Medulla oblongata (tissue), 1 donor: Measurements from ENCODE around the gene GALNT3.

Experiments used
- DNase-seq: peaks from one replicate; pipeline ENCODE4 v3.0.0-alpha.2; 2015; ENCODE audit errors: extremely low spot score

Gene GALNT3

DNA sequence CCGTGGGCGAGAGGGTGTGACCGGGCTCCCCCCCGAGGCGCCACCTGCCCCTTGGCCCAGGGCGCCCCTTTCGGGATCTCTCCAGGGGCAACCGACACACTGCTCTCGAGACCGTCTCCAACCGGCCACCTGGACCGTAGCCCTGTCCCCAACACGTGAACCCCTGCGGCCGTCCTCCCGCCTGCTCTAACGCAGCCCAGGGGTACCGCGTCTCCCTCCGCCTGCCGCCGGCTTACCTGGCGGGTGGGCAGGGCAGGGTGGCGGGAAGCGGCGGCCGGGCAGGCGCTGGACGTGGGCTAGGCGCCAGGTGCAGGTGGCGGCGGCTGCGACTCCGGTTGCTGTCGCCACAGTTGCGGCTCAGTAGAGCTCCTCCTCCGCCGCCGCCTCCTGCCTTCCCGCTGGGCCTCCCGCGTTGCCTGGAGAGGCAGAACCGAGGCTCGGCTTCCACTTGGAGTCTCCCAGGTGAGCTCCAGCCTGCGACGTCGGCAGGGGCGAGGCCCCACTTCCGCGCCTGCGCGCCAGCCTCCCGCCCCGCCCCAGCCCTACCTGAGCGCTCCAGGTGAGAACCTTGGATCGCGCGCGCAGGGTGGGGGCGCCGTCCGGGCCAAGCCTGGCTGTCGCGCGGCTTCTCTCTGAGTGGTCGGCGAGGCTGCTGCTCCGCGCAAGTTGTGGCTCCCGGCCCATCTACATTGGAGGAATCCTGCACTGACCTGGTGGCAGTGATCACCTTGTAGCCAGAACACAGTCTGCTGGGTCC is at the start of gene GALNT3:
Gene GALNT3, minus strand, starts transcription at position 469 of the 757 bp plus-strand sequence. CDS start 23,547 bp downstream, outside the sequence.
- DNase-seq: no peak

DNA sequence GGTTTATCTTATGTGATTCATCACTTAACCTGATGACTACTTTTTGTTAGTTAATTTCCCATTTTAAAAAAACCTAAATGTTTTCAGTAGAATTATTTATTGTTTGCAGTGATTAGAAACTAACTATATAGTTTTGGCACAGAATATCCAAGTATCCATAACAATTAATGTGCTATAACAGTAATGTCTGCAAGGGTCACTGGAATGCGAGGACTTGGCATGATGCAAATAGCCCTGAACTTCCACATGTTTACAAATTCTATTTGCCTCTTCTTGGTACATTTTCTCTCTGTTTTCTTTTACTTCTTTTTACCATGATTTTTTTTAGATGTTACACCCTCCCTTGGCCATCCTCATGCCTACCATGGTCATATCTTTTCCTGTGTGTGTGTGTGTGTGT is 49.3 kb upstream of the GALNT3 start:
- no peak for DNase-seq

DNA sequence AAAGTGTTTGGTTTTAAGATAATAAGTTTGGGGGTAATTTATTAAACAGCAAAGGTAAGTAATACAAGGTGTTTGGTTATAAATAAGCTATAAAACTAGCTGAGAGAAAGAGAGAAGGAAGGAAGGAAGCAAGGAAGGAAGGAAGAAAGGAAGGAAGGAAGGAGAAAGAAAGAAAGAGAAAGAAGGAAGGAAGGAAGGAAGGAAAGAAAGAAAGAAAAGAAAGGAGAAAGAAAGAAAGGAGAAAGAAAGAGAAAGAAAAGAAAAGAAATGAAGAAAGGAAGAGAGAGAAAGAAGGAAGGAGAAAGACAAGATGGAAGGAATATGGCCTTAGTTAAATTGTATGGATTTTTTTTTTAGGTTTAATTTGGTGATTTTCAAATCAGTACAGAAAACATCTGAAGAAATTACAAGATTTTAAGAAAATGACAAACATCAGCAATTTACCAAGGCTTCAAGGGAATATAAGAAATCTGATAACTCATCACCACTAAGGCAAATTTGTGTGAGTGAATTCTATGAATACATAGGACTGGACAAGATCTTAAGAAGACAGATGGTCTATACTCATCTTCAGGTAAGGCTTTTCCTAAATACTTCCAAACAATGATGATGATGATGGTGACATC is 46.4 kb upstream of the GALNT3 start:
- no peak for DNase-seq

DNA sequence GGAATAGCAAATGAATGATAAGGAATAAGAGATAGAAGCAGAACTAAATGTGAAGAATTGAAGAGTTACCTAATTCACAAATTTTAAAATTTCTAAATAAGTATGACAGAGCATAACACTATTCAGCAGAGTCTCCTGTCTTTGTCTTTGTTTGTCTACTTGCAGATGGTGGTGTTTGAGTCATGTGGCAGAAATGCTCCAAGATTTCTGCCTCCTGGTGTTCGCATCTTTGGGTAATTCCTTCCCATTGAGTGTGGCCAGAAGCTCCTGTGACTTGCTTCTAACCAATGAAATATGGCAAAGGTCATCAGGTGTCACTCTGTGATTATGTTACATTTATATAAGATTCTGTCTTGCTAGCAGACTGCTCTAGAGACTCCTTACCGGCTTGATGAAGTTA is 45.6 kb upstream of the GALNT3 start:
- no peak for DNase-seq

DNA sequence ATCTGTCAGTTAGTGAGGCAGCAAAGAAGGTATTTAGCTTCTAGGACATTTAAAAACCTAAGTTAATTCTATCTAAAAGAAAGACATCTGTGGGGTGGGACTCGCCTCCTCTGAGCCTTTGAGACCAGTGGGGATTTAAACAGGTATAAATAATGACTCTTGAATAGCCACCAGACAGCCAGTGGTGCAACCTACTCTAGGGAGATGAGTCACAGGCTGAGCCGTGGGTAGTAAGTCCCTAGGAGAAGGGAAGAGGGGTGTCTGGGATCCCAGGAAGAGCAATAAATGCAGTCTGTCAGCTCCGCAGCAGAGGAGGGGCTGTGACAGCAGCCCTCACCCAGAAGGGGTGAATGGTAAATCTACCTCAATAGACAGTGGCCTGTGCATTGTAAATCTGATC is 43.1 kb upstream of the GALNT3 start:
- no peak for DNase-seq

DNA sequence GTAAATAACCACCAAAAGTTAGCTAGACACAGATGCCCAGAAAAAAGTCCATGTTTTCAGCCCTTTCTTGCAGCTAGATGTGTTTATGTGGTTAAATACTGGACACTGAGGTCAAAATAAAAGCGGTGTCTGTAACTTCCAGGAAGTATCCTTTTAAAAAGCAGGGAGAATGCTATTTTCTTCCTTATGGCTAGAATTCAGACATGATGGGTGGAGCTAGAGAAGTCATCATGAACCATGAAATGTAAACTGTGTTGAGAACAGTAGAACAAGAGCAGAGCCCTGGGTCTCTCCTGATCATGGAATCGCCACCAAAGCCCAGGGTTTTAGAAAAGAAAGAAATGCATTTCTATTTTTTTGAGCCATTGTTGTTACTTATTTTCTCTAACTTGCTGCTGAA is 41.3 kb upstream of the GALNT3 start:
- no peak for DNase-seq

DNA sequence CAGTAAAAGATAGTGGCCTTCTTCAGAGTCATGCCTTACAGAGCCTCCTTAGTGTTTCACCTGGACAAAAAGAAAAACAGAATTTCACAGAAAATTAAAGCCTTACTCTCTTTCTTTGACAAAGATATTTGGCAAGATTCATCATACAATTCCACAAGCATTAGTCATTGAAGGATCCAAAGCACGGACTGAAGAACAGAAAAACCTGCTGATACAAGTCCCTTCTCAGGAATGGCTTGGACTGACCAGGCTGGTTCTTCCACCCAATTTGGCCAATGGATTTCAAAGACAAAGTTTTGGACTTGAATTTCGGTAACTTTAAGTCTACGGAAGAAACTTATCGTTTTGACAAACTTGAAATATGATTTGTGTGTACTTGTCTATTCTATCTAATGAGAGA is 39.1 kb upstream of the GALNT3 start:
- DNase-seq: no peak

DNA sequence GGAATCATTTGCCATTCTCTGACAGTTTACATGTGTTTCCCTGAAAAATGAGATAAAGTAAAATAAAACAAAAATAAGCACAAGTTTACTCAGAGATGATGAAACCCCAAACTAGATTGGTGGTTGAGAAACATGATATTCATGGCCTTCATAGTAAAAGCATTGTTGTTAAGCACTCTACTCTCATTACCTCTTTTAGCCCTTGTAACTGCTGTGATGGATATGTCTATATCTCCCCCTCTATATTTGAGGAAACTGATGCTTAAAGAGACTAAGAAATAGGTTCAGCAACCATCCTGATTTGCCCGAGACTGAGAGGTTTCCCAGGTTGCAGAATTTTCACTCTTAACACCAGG is 33.9 kb upstream of the GALNT3 start:
- DNase-seq: no peak

DNA sequence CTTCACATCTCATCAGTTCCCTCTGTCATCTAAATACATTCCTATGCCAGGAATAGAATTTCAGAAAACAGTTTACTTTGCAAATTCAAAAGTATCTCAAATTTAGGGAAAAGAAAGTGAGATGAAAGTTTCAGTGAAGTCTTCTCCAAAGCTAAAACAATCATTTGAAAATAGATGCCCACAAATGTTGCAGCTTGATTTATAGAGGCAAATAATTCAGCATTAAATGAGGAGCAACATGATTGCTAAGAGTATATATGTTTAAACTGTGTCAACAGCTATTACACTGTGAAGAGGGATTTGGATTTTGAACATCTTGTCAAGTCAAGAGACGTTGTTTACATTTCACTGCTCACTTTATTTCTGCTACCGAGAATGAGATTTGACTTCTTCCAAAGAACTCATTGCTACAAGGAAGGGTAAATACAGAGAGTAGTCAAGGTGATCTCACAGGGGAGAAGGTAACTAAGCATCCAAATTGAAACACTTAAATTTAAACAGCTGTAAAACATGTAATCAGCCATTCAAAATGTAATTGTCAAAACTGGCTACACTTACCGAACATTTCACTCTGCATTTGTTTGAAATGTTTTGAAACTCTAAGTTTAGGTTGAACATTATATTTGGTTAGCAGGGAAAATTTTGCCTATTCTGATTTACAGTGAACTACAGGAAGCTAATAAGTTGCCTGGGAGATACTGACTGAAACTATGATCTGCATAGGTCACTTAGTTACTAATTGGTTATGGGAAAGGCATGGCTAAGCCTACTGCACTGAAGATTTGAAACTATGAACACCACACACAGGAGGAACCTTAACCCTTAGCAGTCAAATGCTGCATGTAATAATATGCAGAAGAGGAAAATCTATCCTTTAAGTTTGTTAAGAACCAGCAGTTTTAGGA is 33.2 kb upstream of the GALNT3 start:
- no peak for DNase-seq

DNA sequence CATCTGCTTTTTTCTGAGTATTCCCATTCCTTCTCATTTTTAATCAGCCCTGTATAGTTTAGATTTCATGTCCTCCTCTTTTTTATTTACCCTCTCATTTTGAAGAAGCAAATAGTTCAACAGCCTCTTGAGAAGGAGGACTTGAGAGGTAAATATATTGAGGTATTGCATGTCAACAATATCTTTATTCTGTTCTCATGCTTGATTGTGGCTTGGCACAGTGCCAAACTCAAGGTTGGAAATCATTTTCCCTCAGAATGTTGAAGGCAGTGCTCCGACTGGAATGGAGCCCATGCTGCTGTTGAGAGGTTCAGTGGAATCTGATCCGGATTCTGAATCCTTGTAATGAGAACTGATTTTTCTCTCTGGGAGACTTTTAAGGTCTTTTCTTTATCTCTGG is 31.0 kb upstream of the GALNT3 start:
- DNase-seq: no peak

DNA sequence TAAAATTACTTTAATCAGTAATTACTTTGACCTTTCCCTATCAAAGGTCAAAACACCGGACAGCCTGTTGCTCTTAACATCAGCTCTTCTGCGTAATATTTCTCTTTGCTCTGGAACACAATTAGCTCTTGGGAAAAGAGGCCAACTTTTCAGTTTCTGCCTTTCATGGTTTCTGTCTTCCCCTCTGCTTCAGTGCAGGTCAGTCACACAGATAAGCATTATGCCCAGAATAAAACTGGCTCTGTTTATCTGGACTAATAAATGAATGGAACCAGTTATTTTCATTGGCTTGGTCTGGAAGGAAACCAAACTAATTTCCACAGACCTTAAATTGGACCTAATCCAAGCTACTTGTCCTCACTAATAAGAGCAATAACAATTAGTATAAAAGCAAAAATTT is 26.2 kb upstream of the GALNT3 start:
- peak; percentile 31 for DNase-seq

DNA sequence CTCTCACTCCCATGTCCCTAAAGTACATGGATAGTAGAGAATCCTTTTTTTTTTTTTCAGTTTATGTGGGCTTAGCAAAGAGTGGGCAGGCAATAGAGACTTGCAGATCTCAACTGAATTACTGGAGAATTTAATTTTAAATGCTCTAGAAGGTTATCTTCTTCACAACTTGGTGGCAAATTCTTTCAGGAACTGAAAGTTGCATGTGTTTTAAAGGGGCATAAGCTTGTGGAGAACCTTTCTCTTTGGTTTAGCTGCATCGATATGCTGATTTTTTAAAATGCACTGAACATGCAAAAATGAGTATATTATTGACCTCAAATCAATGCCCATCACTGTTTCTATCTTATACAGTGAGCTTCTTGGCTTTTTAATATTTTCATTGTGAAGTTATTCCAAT is 24.9 kb upstream of the GALNT3 start:
- DNase-seq: no peak

DNA sequence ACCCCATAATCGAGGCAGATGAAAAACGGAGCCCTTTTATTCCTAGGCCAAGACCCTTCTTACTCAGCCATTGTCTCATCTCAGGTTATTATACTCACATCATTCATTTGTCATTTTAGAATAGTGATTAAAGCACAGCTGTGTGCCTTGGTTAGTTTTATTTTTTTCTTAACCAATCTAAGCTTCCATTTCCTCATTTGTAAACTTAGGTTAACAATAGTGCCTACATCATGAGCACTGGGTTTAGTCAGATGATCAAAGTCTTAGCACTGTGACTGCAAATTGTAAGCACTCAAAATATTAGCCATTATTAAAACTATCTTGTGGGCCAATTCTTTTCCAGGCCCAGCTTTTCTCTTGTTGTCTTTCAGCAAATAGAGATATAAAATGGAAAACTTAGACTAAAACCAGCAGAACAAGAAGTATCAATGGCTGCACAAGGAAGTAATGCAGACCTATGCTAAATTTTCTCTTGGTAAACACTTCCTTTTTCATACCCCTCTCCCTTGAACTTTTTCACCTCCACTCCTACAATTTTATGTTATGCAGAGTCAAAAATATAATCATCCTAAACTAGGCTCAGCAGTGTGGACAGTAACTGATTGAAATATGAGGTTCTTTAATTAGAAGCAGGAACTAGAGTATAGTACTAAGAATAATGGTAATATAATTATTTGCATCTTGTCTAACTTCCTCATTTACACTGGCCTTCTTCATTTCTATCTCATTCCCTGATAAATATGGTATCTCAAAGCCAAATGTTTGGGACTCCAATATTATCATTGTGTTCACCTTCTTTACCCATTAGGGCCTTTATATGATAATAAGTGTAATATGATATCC is 21.5 kb upstream of the GALNT3 start:
- DNase-seq: no peak

DNA sequence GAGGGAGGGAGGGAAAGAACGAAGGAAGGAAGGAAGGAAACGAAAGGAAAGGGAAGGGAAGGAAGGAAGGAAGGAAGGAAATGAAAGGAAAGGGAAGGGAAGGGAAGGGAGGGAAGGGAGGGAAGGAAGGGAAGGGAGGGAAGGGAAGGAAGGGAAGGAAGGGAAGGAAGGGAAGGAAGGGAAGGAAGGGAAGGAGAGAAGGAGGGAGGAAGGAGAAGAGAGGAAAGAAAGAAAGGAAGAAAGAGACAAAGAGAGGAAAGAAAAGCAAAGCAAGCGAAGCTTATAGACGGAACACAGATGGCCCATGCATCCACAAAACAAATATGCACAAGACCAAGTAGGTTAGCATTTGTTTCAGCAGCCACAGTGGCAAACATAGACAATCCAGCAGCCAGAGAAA is 20.4 kb upstream of the GALNT3 start:
- DNase-seq: no peak

DNA sequence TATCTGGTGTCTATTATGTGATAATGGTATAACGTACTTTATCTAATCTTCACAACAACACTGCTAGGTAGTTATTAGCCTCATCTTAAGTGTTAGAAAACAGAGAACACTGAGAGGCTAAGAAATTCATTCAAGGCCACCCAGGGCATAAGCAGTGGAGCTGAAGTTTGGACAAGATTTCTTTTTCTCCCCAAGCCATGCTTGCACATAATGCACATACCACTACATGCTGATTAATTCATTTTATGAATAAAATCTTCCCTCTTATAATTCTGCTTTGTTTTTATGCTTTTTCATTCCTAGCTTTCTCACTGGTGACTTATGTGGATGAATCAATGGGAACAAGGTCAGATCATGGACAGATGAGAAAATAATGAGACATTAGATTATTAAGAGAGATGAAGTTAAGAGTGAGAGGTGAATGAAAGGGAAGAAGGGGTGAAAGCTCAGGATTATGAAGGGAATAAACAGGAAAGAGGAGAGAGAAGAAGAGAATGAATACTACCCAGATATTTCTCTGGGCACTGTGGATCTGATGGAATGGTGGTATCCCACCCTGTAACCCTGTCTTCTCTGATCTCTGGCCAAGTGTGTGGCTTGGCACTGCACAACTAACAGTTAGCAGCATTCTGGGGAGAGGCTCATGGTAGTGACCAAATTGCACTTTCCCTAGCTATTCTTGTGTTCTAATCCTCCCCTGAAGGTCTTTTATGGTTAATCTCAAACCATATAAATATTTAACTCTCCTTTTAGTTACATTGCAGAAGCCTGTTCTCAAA is 17.7 kb upstream of the GALNT3 start:
- DNase-seq: no peak

DNA sequence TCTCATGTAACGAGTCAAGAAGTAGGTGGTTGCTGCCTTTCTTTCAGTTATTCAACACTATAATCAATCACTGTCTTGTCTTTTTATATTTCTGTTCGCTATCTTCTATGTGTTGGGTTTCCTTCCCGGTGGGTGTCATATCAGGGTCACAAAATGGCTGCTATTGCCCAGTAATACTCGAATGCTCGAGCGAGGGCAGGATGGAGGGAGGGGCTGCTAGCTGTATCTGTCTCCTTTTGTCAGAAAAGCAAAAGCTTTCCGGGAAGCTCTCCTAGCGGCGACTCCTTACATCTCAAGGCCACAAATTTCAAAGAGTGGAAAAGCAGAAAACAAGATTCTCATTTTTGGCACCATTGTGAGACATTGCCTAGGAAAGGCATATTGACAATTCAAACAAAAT is 16.4 kb upstream of the GALNT3 start:
- DNase-seq: no peak

DNA sequence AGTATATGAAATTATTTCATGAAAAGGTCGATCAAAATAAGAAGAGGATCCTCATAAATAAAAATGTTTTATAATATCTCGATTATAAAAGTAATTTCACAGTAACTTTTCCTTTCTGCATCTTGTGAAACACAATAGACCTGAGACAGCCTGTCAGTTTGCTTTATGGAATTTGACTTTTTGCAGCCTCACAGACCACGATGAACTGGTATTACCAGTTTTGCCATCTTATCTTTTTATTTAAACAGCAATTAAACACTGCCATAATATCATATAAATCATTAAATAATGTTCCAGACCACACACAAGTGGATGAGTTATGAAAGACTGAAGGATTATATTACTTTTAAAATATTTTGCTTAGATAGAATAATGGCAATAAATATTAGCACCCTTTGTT is 10.7 kb upstream of the GALNT3 start:
- no peak for DNase-seq

DNA sequence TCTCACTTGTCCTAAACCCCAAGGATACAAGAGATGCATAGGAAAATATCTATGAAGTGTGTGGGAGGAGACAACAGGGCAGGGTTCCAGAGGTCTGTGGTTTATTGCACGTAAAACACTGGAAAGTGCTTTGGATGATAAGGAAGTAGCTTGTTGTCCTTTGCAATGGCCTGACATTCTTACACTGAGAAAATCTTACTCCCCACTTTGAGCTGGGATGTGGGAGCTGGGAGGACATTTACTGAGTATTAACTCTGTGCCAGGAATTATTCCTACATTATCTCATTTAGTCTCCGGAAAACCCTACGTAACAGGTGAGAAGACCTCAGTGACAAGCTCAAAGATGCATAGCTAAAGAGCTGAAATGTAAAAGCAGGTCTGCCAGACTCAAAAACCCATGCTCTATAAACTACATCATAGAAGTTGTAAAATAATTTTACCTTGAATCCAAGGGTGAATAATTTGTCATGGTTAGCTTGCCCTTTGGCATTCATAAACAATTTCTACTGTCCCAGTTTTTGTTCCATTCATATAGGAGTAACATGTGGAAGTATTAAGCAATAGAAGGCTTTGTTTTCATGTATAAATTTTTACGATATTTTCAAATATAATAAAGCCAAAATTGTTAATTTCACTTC is 9.2 kb upstream of the GALNT3 start:
- no peak for DNase-seq

DNA sequence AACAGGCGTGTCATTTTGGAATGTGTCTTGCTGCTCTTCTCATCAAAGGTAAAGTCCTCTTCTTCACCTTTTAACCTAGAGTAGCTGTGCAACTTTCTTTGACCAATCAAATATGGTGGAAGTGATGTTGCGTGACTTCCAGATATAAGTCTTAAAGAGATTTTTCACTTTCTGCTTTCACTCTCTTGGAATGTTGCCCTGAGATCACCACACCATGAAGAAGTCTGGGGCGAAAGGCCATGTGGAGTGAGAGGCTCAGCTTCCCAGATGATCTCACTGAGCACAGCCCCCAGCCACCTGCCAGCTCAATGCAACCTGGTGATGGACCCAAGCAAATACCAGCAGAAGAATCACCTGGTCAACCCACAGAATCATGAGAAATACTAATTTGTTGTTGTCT is 7.1 kb upstream of the GALNT3 start:
- DNase-seq: no peak

DNA sequence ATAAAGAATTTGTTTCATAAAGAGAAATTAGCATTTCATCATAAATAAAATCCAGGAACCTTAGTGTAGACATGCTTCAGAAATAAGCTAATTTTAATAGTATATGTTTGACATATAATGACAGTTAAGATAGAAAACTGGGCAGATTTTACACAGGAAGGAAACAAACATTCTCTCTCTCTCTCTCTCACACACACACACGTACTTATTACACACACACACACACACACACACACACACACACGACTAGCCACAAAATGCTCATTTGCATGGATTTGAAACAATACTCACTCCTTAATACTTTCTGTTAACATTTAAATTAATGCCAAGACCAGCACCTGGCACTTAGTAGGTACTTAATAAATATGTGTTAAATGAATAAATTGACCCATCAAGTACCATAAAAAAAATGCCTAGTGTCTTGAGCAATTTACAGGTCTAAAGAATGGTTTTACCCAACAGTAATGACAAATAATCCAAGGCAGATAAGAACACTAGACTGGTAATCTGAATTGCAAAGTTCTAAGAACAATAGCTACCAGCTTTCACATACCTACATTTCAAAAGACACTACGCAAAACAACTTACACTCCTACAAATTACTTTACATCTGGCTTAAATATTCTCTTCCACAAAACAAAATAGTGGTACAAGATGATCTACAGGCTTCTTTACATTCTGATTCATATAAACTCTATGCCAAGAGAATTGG is 2.9 kb upstream of the GALNT3 start:
- DNase-seq: no peak
